CD8-positive, alpha-beta memory T cell (primary cell): Measurements from ENCODE around the gene B4GALT3. TPM values are rescaled to one million over a fixed set of nuclear protein-coding genes. Genes with fewer than 3 reads are reported as not detected.
A peak's percentile ranks its signal among the peaks of the same experiment; 100 is the strongest.

ENCODE experiments used
- CTCF ChIA-PET: fragments of 350-600 bp; sonication (Branson Sonifier 250); formaldehyde crosslinking; loops from one replicate; lab custom pipeline; 2021; ENCODE audit warnings: antibody characterized with exemption; lab: Charles Lee
- POLR2A ChIA-PET: fragments of 350-600 bp; sonication (Branson Sonifier 250); formaldehyde crosslinking; loops from one replicate; lab custom pipeline; 2021; ENCODE audit warnings: antibody characterized with exemption; lab: Charles Lee
- DNase-seq, 5 donors: peaks; one replicate each; pipeline versions ENCODE4 v3.0.0 to v3.0.0-alpha.2; 2020 to 2022; ENCODE audit warnings: mixed read lengths in 1 of 5
- H3K27ac ChIP-seq: one replicate; pipeline ENCODE4 v1.7.0; 2013; ENCODE audit warnings: low read depth, mild to moderate bottlenecking, low read length, moderate library complexity
- H3K27me3 ChIP-seq: 2 replicates; pipeline ENCODE4 v1.7.0; 2013; ENCODE audit warnings: low read length, mild to moderate bottlenecking; ENCODE audit not compliant: insufficient read depth, poor library complexity, severe bottlenecking
- H3K36me3 ChIP-seq: 2 replicates; pipeline ENCODE4 v1.7.0; 2013; ENCODE audit warnings: mild to moderate bottlenecking, low read length, moderate library complexity; ENCODE audit not compliant: insufficient read depth
- H3K4me1 ChIP-seq: 2 replicates; pipeline ENCODE4 v1.7.0; 2013; ENCODE audit warnings: mild to moderate bottlenecking, low read length, moderate library complexity; ENCODE audit not compliant: insufficient read depth
- H3K4me3 ChIP-seq: 2 replicates; pipeline ENCODE4 v1.7.0; 2013; ENCODE audit warnings: mild to moderate bottlenecking, low read length
- H3K9me3 ChIP-seq: 2 replicates; pipeline ENCODE4 v1.7.0; 2013; ENCODE audit warnings: mild to moderate bottlenecking, low read length
- H3K27ac Mint-ChIP-seq, 8 donors: one replicate each; pipeline ENCODE4 v1.8.0; 2020 to 2021; ENCODE audit warnings: mixed read lengths in 8 of 8, mild to moderate bottlenecking in 6 of 8, inconsistent platforms in 3 of 8, moderate library complexity in 3 of 8
- H3K27me3 Mint-ChIP-seq, 2 donors: one replicate each; pipeline ENCODE4 v1.8.0; 2020 to 2021; ENCODE audit warnings: mixed read lengths in 2 of 2, mild to moderate bottlenecking in 1 of 2, moderate library complexity in 1 of 2
- H3K36me3 Mint-ChIP-seq, 3 donors: one replicate each; pipeline ENCODE4 v1.8.0; 2020 to 2021; ENCODE audit warnings: mixed read lengths in 3 of 3, inconsistent platforms in 1 of 3, mild to moderate bottlenecking in 1 of 3
- H3K4me1 Mint-ChIP-seq, 3 donors: one replicate each; pipeline ENCODE4 v1.8.0; 2020 to 2021; ENCODE audit warnings: mixed read lengths in 3 of 3, inconsistent platforms in 1 of 3, mild to moderate bottlenecking in 1 of 3
- H3K4me3 Mint-ChIP-seq, 7 donors: one replicate each; pipeline ENCODE4 v1.8.0; 2020 to 2021; ENCODE audit warnings: mixed read lengths in 7 of 7, mild to moderate bottlenecking in 6 of 7, moderate library complexity in 4 of 7, inconsistent platforms in 2 of 7
- H3K9me3 Mint-ChIP-seq, 5 donors: one replicate each; pipeline ENCODE4 v1.8.0; 2020 to 2022; ENCODE audit warnings: mixed read lengths in 5 of 5, mild to moderate bottlenecking in 3 of 5, moderate library complexity in 2 of 5, inconsistent platforms in 1 of 5
- polyA plus RNA-seq: library from polyadenylated mRNA; unstranded; fragments of 300-500 nt; fragmentation: Illumina TruSeq; gene quantifications from one replicate; pipeline ENCODE4 v1.2.3, GENCODE V29; 2021
- total RNA-seq, 2 experiments: library from RNA; stranded (reverse); gene quantifications; one replicate each; pipeline ENCODE4 v1.2.3, GENCODE V29; 2021

Gene B4GALT3
- total and polyA plus RNA-seq, 3 experiments from 2014 or later, result 58.9 to 60.9 (median 59.4) TPM

- Mint-ChIP-seq H3K27me3 (peaks cover 0 to 1% of the 10 kb centered on the region in 2 donors), H3K27ac (peak overlapping the region; percentile 81 to 99 (median 92)), H3K4me1 (peaks cover 73 to 86% (median 85%) of the 10 kb centered on the region in 3 donors), H3K9me3 (no peaks in the 10 kb centered on the region), H3K4me3 (peak overlapping the region; percentile 71 to 99 (median 79)), H3K36me3 (peaks cover 0 to 6% (median 2%) of the 10 kb centered on the region in 3 donors)
- H3K9me3 ChIP-seq, result no peaks in the 10 kb centered on the region
- ChIA-PET POLR2A (interaction anchor here (0.9 to 2.6 kb wide), 10 partner anchors 9 to 136 kb away, joined by 3 to 15 read pairs (median 7); partner anchors contain the start of genes NDUFS2, PPOX, SDHC and TOMM40L), CTCF (interaction anchor here (1.0 to 5.6 kb wide), 10 partner anchors 11 to 200 kb away, joined by 3 to 71 read pairs (median 10); partner anchors contain the start of genes NDUFS2, PPOX and TOMM40L)
- peak in 3 of 5 donors; percentile 50 to 72 (median 54) for DNase-seq
- H3K4me1 ChIP-seq, result peaks cover 76% of the 10 kb centered on the region
- H3K27me3 ChIP-seq, result no peaks in the 10 kb centered on the region
- peak overlapping the region; percentile 60 for H3K27ac ChIP-seq
- no peaks in the 10 kb centered on the region for H3K36me3 ChIP-seq
- peak overlapping the region; percentile 26 for H3K4me3 ChIP-seq
These were observed 4.9 kb upstream of the B4GALT3 start for GRCh38 chr1:161182214-161182613.

GRCh38 chr1:161180639-161181038 is 3.3 kb upstream of the B4GALT3 start:
- no peaks in the 10 kb centered on the region for H3K9me3 ChIP-seq
- Mint-ChIP-seq H3K36me3 (peaks cover 0 to 22% (median 3%) of the 10 kb centered on the region in 3 donors), H3K4me1 (peaks cover 75 to 86% (median 85%) of the 10 kb centered on the region in 3 donors), H3K9me3 (no peaks in the 10 kb centered on the region), H3K27me3 (peaks cover 0 to 3% of the 10 kb centered on the region in 2 donors), H3K27ac (peak overlapping the region; percentile 13 to 92 (median 84)), H3K4me3 (peak overlapping the region; percentile 14 to 78 (median 38))
- H3K36me3 ChIP-seq, result peaks cover 4% of the 10 kb centered on the region
- H3K4me3 ChIP-seq, result no peak overlapping the region
- peaks cover 73% of the 10 kb centered on the region for H3K4me1 ChIP-seq
- H3K27me3 ChIP-seq, result no peaks in the 10 kb centered on the region
- CTCF ChIA-PET, result interaction anchor here (0.6 to 5.6 kb wide), 7 partner anchors 12 to 201 kb away, joined by 4 to 71 read pairs (median 13); partner anchors contain the start of genes NDUFS2, PPOX and TOMM40L
- no peak for DNase-seq
- POLR2A ChIA-PET, result interaction anchor here (2.6 kb wide), 1 partner anchor 45 kb away, joined by 14 read pairs; the partner anchor contains the start of gene TOMM40L
- H3K27ac ChIP-seq, result no peak overlapping the region

- Mint-ChIP-seq H3K36me3 (peaks cover 0 to 31% (median 3%) of the 10 kb centered on the region in 3 donors), H3K4me1 (peaks cover 76 to 88% (median 87%) of the 10 kb centered on the region in 3 donors), H3K27me3 (peaks cover 0 to 3% of the 10 kb centered on the region in 2 donors), H3K9me3 (no peaks in the 10 kb centered on the region), H3K27ac (peak overlapping the region in 7 of 8 donors; percentile 47 to 90 (median 84)), H3K4me3 (peak overlapping the region in 4 of 7 donors; percentile 32 to 69 (median 38))
- H3K36me3 ChIP-seq, result peaks cover 12% of the 10 kb centered on the region
- ChIA-PET POLR2A (interaction anchor here (1.1 to 1.2 kb wide), 2 partner anchors 21 to 24 kb away, joined by 4 to 12 read pairs; no protein-coding TSS in a partner anchor), CTCF (interaction anchor here (1.1 to 5.6 kb wide), 5 partner anchors 13 to 126 kb away, joined by 5 to 71 read pairs (median 20); partner anchors contain the start of genes NDUFS2, PPOX and TOMM40L)
- no peaks in the 10 kb centered on the region for H3K9me3 ChIP-seq
- no peak overlapping the region for H3K27ac ChIP-seq
- H3K27me3 ChIP-seq, result no peaks in the 10 kb centered on the region
- peaks cover 70% of the 10 kb centered on the region for H3K4me1 ChIP-seq
- H3K4me3 ChIP-seq, result no peak overlapping the region
- DNase-seq, result no peak
These were observed 2.4 kb upstream of the B4GALT3 start for GRCh38 chr1:161179698-161180097.

GRCh38 chr1:161177936-161178244 is 583 bp upstream of the B4GALT3 start:
- peaks cover 25% of the 10 kb centered on the region for H3K36me3 ChIP-seq
- H3K27me3 ChIP-seq, result no peaks in the 10 kb centered on the region
- peaks cover 52% of the 10 kb centered on the region for H3K4me1 ChIP-seq
- peak overlapping the region; percentile 95 to 100 (median 100) for H3K4me3 Mint-ChIP-seq
- CTCF ChIA-PET, result interaction anchor here (0.8 to 3.3 kb wide), 6 partner anchors 11 to 204 kb away, joined by 3 to 17 read pairs (median 4); partner anchors contain the start of genes PPOX and TOMM40L
- peaks cover 0 to 5% of the 10 kb centered on the region in 2 donors for H3K27me3 Mint-ChIP-seq
- no peaks in the 10 kb centered on the region for H3K9me3 ChIP-seq
- peaks cover 67 to 87% (median 85%) of the 10 kb centered on the region in 3 donors for H3K4me1 Mint-ChIP-seq
- peaks cover 0 to 44% (median 13%) of the 10 kb centered on the region in 3 donors for H3K36me3 Mint-ChIP-seq
- peak overlapping the region; percentile 89 for H3K27ac ChIP-seq
- DNase-seq, result no peak
- POLR2A ChIA-PET, result interaction anchor here (1.1 to 2.1 kb wide), 4 partner anchors 8 to 48 kb away, joined by 3 to 15 read pairs (median 8); partner anchors contain the start of genes NDUFS2, PPOX and TOMM40L
- H3K27ac Mint-ChIP-seq, result peak overlapping the region; percentile 93 to 100 (median 99)
- H3K4me3 ChIP-seq, result peak overlapping the region; percentile 98
- no peaks in the 10 kb centered on the region for H3K9me3 Mint-ChIP-seq

- no peaks in the 10 kb centered on the region for H3K9me3 Mint-ChIP-seq
- peaks cover 40% of the 10 kb centered on the region for H3K4me1 ChIP-seq
- peaks cover 35% of the 10 kb centered on the region for H3K36me3 ChIP-seq
- H3K27ac ChIP-seq, result peak overlapping the region; percentile 89
- H3K27ac Mint-ChIP-seq, result peak overlapping the region; percentile 93 to 100 (median 99)
- H3K4me3 Mint-ChIP-seq, result peak overlapping the region; percentile 95 to 100 (median 100)
- ChIA-PET CTCF (interaction anchor here (1.0 to 3.3 kb wide), 8 partner anchors 10 to 213 kb away, joined by 3 to 17 read pairs (median 4); partner anchors contain the start of genes PPOX, TOMM40L and UFC1), POLR2A (interaction anchor here (1.0 to 2.1 kb wide), 5 partner anchors 9 to 49 kb away, joined by 3 to 15 read pairs (median 5); partner anchors contain the start of genes NDUFS2, PPOX, TOMM40L and UFC1)
- no peaks in the 10 kb centered on the region for H3K27me3 ChIP-seq
- H3K27me3 Mint-ChIP-seq, result peaks cover 0 to 5% of the 10 kb centered on the region in 2 donors
- H3K4me1 Mint-ChIP-seq, result peaks cover 62 to 85% (median 80%) of the 10 kb centered on the region in 3 donors
- H3K36me3 Mint-ChIP-seq, result peaks cover 0 to 57% (median 13%) of the 10 kb centered on the region in 3 donors
- no peaks in the 10 kb centered on the region for H3K9me3 ChIP-seq
- H3K4me3 ChIP-seq, result peak overlapping the region; percentile 98
- no peak for DNase-seq
These were observed 717 bp downstream of the B4GALT3 start for GRCh38 chr1:161176468-161177111.

- Histone ChIP-seq H3K9me3 (no peaks in the 10 kb centered on the region), H3K4me1 (peaks cover 33% of the 10 kb centered on the region), H3K27ac (peak overlapping the region; percentile 89), H3K36me3 (peaks cover 42% of the 10 kb centered on the region), H3K27me3 (no peaks in the 10 kb centered on the region), H3K4me3 (peak overlapping the region; percentile 98)
- no peaks in the 10 kb centered on the region for H3K9me3 Mint-ChIP-seq
- no peak for DNase-seq
- CTCF ChIA-PET, result interaction anchor here (1.0 to 3.3 kb wide), 6 partner anchors 10 to 214 kb away, joined by 3 to 17 read pairs (median 6); partner anchors contain the start of genes PPOX, TOMM40L and UFC1
- POLR2A ChIA-PET, result interaction anchor here (1.2 to 2.1 kb wide), 2 partner anchors 8 to 10 kb away, joined by 5 to 15 read pairs; partner anchors contain the start of gene PPOX
- H3K4me3 Mint-ChIP-seq, result peak overlapping the region; percentile 95 to 100 (median 100)
- H3K4me1 Mint-ChIP-seq, result peaks cover 61 to 78% (median 74%) of the 10 kb centered on the region in 3 donors
- H3K36me3 Mint-ChIP-seq, result peaks cover 0 to 64% (median 15%) of the 10 kb centered on the region in 3 donors
- H3K27me3 Mint-ChIP-seq, result peaks cover 0 to 5% of the 10 kb centered on the region in 2 donors
- H3K27ac Mint-ChIP-seq, result peak overlapping the region; percentile 93 to 100 (median 99)
These were observed 1.4 kb downstream of the B4GALT3 start for GRCh38 chr1:161175771-161176453.

- peaks cover 48% of the 10 kb centered on the region for H3K36me3 ChIP-seq
- peaks cover 0 to 71% (median 17%) of the 10 kb centered on the region in 3 donors for H3K36me3 Mint-ChIP-seq
- peaks cover 52 to 68% (median 64%) of the 10 kb centered on the region in 3 donors for H3K4me1 Mint-ChIP-seq
- DNase-seq, result no peak
- H3K27ac ChIP-seq, result no peak overlapping the region
- peaks cover 0 to 5% of the 10 kb centered on the region in 2 donors for H3K27me3 Mint-ChIP-seq
- CTCF ChIA-PET, result interaction anchor here (3.3 kb wide), 1 partner anchor 9 kb away, joined by 17 read pairs; the partner anchor contains the start of gene PPOX
- no peaks in the 10 kb centered on the region for H3K9me3 ChIP-seq
- no peaks in the 10 kb centered on the region for H3K9me3 Mint-ChIP-seq
- no peak overlapping the region for H3K4me3 ChIP-seq
- peaks cover 23% of the 10 kb centered on the region for H3K4me1 ChIP-seq
- peak overlapping the region in 5 of 8 donors; percentile 57 to 100 (median 77) for H3K27ac Mint-ChIP-seq
- POLR2A ChIA-PET, result no interaction called here
- peak overlapping the region in 5 of 7 donors; percentile 32 to 100 (median 97) for H3K4me3 Mint-ChIP-seq
- H3K27me3 ChIP-seq, result no peaks in the 10 kb centered on the region
These were observed 2.4 kb downstream of the B4GALT3 start for GRCh38 chr1:161174911-161175310.
